H54 (cell line): ENCODE data around the gene PAM.

Experiments
- DNase-seq: peaks from one replicate; pipeline ENCODE4 v3.0.0; 2011; ENCODE audit warnings: low spot score, mixed read lengths; ENCODE audit not compliant: insufficient read length
- FAIRE-seq: peaks from 3 replicates; lab custom pipeline; 2011; peaks lifted over from hg19 to GRCh38; lab: Jason Lieb, UNC
- POLR2A ChIP-seq: IDR thresholded peaks from 2 replicates; pipeline ENCODE4 v1.6.1; 2011; ENCODE audit warnings: low read depth, mild to moderate bottlenecking, low read length

PAM gene

DNA sequence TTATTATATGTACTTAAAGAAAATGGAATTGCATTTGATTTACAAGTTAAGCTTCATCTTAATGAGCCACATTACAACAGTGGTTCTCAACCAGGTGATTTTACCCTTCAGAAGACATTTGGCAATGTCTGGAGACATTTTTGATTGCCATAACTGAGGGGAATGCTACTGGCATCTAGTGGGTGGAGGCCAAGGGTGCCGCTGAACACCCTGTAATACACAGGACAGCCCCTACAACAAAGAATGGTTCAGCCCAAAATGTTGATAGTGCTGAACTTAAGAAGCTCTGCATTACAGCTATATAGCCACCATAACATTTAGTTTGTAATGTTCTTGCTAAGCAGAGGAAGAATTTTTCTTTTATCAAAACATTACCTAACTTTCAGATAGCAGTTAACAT is 103.1 kb downstream of the PAM start:
- DNase-seq (no peak), FAIRE-seq (no peak)
- no peak for TF ChIP-seq POLR2A

- no peak for TF ChIP-seq POLR2A
- FAIRE-seq, result peak; percentile 74
- DNase-seq, result no peak
These were observed 103.7 kb downstream of the PAM start for GRCh38 chr5:102858808-102859207.

DNA sequence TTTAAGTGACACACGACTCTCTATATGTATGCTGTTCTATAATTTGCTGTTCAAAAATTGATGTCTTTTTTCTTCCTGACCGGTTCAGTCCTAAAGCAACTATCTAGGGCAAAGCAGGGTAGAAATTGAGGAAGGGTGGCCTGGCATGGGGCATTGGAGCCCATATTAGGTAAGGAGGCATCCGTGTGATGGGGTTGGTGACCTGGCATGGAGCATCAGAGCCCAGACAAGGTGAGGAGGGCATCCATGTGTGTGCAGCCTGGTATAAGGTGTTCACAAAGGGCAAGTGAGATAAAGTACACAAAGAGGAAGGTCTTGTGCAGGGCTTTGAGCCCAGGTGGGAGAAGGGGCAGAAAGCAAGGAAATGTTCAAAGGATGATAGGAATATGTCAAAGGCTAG is 104.9 kb downstream of the PAM start:
- FAIRE-seq (no peak), DNase-seq (no peak)
- TF ChIP-seq POLR2A, result no peak

GRCh38 chr5:102863058-102863457 is 108.0 kb downstream of the PAM start:
- FAIRE-seq (no peak), DNase-seq (no peak)

GRCh38 chr5:102863764-102864560 is 108.9 kb downstream of the PAM start:
- no peak for TF ChIP-seq POLR2A
- FAIRE-seq, result no peak
- DNase-seq, result no peak

More at GRCh38 chr5:102863058-102863457, 108.0 kb downstream of the PAM start:
- no peak for TF ChIP-seq POLR2A

DNA sequence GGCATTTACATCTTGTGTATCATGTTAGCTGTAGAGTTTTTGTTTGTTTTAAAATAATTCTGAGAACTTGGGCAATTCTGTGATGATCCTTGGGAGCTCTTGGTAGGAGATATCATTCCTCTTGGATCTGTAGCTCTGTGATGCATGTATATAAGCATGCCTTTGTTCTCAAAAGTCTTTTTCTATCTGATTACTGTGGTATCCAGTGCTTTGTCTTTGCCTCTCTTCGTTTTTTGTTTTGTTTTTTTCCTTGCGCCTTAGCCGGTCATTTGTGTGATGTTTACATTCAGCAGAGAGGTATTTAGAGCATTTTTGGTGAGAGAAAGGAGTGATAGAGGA is 110.0 kb downstream of the PAM start:
- TF ChIP-seq POLR2A, result no peak
- DNase-seq, result no peak
- FAIRE-seq, result no peak

GRCh38 chr5:102865510-102866236 is 110.6 kb downstream of the PAM start:
- peak; percentile 76 for TF ChIP-seq POLR2A
- FAIRE-seq (peak; percentile 88), DNase-seq (peak; percentile 47)

- no peak for TF ChIP-seq POLR2A
- peak; percentile 80 for FAIRE-seq
- no peak for DNase-seq
These were observed 111.1 kb downstream of the PAM start for GRCh38 chr5:102866237-102866600.

DNA sequence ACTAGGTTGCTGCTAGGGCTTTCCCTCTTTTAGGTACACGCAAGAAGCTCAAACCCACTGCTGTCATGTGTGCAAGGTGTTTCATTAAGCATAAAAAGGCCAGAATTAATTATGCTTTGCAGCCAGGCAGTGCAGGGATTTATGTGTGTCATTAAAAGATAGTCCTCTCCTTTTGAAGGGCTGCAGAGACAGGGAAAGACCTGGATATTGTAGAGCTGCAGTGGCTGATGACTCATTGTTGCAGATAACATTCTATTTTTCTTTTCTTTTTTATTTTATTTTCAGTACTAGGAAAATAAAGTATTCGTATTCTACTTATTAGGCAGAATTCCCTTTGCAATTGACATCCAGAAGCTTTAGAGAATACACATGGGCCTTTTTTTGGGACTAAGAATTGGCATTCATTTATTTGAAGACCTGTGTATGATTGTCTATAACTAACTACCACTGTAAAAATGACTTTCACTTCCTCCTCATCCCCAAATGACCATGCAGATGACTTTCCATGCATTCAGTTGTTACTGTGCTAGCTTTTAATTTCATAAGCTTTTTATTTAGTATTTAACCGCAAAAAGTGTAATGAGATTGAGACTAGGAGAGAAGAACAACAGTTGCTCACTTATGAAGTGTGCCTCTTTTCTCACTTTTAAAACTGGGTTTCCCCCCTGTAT is 113.0 kb downstream of the PAM start:
- no peak for TF ChIP-seq POLR2A
- DNase-seq, result no peak
- FAIRE-seq, result peak; percentile 75

DNA sequence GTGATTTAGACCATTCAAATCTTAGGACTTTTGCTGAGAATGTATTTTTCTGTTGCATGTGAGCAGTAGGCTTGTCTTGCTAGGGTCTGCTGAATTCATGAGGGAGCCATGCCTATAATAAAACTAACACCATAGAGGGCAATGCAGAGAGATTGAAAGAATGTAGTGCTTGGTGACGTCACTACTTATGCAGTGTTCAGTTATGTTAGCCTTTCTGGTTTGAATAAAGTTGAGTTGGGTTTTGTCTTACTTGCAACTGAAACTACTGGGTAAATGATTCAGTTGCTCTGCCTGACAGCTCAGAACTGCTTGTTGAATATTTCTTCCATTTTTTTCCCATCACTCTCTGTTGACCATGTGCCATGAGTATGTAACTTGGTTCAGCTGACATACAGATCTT is 114.1 kb downstream of the PAM start:
- TF ChIP-seq POLR2A, result no peak
- DNase-seq, result no peak
- FAIRE-seq, result peak; percentile 80

GRCh38 chr5:102873379-102873932 is 118.4 kb downstream of the PAM start:
- DNase-seq (no peak), FAIRE-seq (no peak)
- TF ChIP-seq POLR2A, result no peak

GRCh38 chr5:102874054-102874453 is 118.9 kb downstream of the PAM start:
- no peak for TF ChIP-seq POLR2A
- FAIRE-seq (no peak), DNase-seq (no peak)

DNA sequence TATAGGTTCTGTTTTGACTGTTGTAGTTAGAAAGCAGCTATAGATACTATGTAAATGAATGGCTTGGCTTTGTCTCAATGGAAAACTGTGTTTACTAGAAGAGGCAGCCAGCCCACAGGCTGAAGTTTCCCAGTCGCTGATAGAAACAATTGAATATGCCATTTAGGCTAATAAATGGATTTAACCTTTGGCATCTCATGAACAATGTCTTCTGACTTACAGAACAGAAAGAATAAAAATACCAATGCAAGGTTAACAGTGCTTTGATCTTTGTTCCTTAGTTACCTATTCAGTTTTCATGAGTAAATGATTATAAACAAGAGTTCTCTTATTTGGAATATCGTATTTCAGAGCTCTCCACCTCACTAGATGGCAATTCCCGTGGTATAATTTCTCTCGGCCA is 120.6 kb downstream of the PAM start:
- no peak for TF ChIP-seq POLR2A
- DNase-seq, result no peak
- FAIRE-seq, result no peak

GRCh38 chr5:102876610-102877009 is 121.5 kb downstream of the PAM start:
- no peak for FAIRE-seq
- TF ChIP-seq POLR2A, result no peak

More at GRCh38 chr5:102876610-102877009, 121.5 kb downstream of the PAM start:
- no peak for DNase-seq
